Psoas muscle (tissue), 8 donors: ENCODE results near the gene HSPA14. TPM values are rescaled to one million over a fixed set of nuclear protein-coding genes. Genes with fewer than 3 reads are reported as not detected.

Source experiments
- ATAC-seq, 4 donors: fragments of 200-7000 bp; cut with Tn5 transposase; one replicate each; pipeline ENCODE4 v1.9.1; 2020; ENCODE audit warnings: moderate library complexity in 3 of 4, mild to moderate bottlenecking in 2 of 4
- DNase-seq, 2 donors: peaks; one replicate each; pipeline ENCODE4 v3.0.0-alpha.2; 2020
- H3K27ac ChIP-seq: fragments of 200-600 bp; one replicate; pipeline ENCODE4 v1.8.0; 2022
- H3K27me3 ChIP-seq, 3 donors: fragments of 200-600 bp in 1 of 3; one replicate each; pipeline versions ENCODE4 v1.6.1 to v1.8.0; 2013 to 2022; ENCODE audit warnings: low read length in 2 of 3, mild to moderate bottlenecking in 2 of 3, moderate library complexity in 1 of 3; ENCODE audit not compliant: insufficient read depth in 3 of 3
- H3K36me3 ChIP-seq, 2 donors: fragments of 200-600 bp in 1 of 2; one replicate each; pipeline versions ENCODE4 v1.6.1 to v1.8.0; 2013 to 2022; ENCODE audit warnings: low read depth in 1 of 2, mild to moderate bottlenecking in 1 of 2, moderate library complexity in 1 of 2; ENCODE audit not compliant: insufficient read depth in 1 of 2
- H3K4me1 ChIP-seq: fragments of 200-600 bp; one replicate; pipeline ENCODE4 v1.8.0; 2022
- H3K4me3 ChIP-seq: fragments of 200-600 bp; one replicate; pipeline ENCODE4 v1.8.0; 2022; ENCODE audit warnings: mild to moderate bottlenecking
- H3K9me3 ChIP-seq: fragments of 200-600 bp; one replicate; pipeline ENCODE4 v1.8.0; 2022
- whole genome bisulfite sequencing, 3 donors: extraction: QIAGEN DNeasy Blood & Tissue Kit; methylation state at CpG; one replicate each; pipeline versions ENCODE4 v1.1.6 to v1.1.7; 2013; 5-methylcytosine and 5-hydroxymethylcytosine counted together
- intact Hi-C, 2 donors: fragments of 100-400 bp; cut with DNase I; formaldehyde crosslinking; loops; one replicate each; pipeline versions ENCODE4 v1.11.0 to v1.14.2; 2022
- long read RNA-seq, 2 donors: library from polyadenylated mRNA; unstranded; transcript quantifications; one replicate each; pipeline ENCODE4 v2.0.0, GENCODE V29; 2021
- polyA plus RNA-seq, 3 donors: library from polyadenylated mRNA; stranded (reverse); fragments of 200-250 nt; gene quantifications; one replicate each; pipeline ENCODE4 v1.2.3, GENCODE V29; 2013
- total RNA-seq, 4 donors: library from RNA; stranded (reverse); fragmentation: NEBNext Ultra II Directional in 2 of 4; extraction: Animal tissue kit (Norgen Biotek cat#: 25700) in 2 of 4; gene quantifications; one replicate each; pipeline versions ENCODE4 v1.2.1 to v1.2.4, GENCODE V29; 2021 to 2023
- TF ChIP-seq, protein P1 (sequence below): fragments of 200-600 bp; IDR thresholded peaks from one replicate; pipeline ENCODE4 v1.8.0; 2022; ENCODE audit warnings: antibody characterized with exemption
- donor health status: healthy with polysubstance abuse.
- donor health status: DM: no; HTN: no; CAD: no; lungs with moderate emphysema.
- donor health status: Bipolar disorder and iron deficiency.
- donor health status: healthy.
- donor health status: DM: yes; HTN: yes; CAD: no.
- donor health status: DM: no; HTN: no; CAD: no.
- donor health status: DM: no; HTN: no; CAD: no.
- donor health status: DM: yes; HTN: yes; CAD: no.

Gene HSPA14
- 10 to 100 TPM in 3 of 4 donors, 1 to 10 TPM in 1; 5.5 to 20.8 (median 14.0) TPM for total RNA-seq
- 10 to 100 TPM; 11.9 to 29.8 (median 15.4) TPM for polyA plus RNA-seq
- long read RNA-seq, donor 1, transcript HSPA14-201 (14 exons, 1,904 nt): major isoform, 20 of 26 reads
- long read RNA-seq, donor 1, partial matches to known transcripts: 5 of 26 reads
- long read RNA-seq, donor 1, other reads (novel, unspliced or antisense): 1 of 26 reads
- long read RNA-seq, donor 2, transcript HSPA14-201 (14 exons, 1,904 nt): major isoform, 60 of 75 reads
- long read RNA-seq, donor 2, partial matches to known transcripts: 8 of 75 reads
- long read RNA-seq, donor 2, other reads (novel, unspliced or antisense): 7 of 75 reads

DNA sequence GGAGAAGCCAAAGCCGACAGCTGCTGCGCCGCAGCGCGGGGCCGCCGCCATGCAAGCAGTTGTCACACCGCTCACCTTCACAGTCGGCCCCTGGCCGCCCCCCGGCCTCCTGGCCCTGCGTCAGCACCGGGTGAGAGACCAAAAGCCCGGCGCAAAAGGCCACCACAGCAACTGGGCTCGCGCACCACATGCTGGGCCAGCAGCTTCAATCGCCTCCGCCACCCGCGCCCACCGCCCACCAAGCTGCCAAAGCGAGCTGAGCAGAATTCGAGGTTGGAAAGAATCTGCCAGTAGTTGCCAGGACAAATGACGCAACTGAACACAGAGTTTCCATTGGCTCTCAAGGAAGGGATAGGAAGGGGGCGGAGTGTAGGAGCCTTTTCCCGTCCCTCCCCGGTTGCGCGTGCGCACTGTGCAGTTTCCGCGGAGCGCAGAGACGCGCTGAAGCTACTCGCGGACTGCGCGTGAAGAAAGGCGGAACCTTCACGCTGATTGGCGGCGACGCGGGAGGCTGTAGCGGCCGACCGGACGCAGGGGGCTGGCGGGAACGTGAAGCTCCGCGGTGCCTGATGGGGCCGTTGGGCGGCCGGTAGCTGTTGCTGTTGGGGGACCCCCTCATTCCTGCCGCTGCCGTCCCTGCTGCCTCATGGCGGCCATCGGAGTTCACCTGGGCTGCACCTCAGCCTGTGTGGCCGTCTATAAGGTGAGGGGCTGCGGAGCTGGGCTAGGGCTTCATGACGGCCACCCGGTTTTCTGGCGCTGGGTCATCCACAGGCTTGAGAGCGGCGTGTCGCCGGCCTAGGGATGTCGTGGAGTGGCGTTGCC lies at the start of gene HSPA14, which contains the start of the genes CDNF and MSANTD7:
Gene HSPA14, plus strand, starts transcription at position 550 of the 825 bp plus-strand sequence. Its CDS starts 97 bp downstream, at position 647.
Gene CDNF, minus strand, starts transcription at position 281 of the 825 bp plus-strand sequence. Its CDS starts 91 bp downstream, at position 190.
Gene MSANTD7, plus strand, starts transcription at position 550 of the 825 bp plus-strand sequence. CDS start 3,979 bp downstream, outside the sequence.
- Histone ChIP-seq H3K9me3 (no peaks in the 10 kb centered on the region), H3K27me3 (no peaks in the 10 kb centered on the region), H3K4me3 (peak within 1 kb of the TSS; percentile 79), H3K4me1 (peaks cover 18% of the 10 kb centered on the region), H3K27ac (peak within 1 kb of the TSS; percentile 97), H3K36me3 (peaks cover 11 to 48% of the 10 kb centered on the region in 2 donors)
- 0 to 1% (median 0%) methylated on average over 72 of the region's 72 CpGs for WGBS, 3 donors
- DNase-seq (peak; percentile 99 to 100), ATAC-seq (peak; percentile 95 to 98 (median 96))
- TF ChIP-seq, protein P1, sequence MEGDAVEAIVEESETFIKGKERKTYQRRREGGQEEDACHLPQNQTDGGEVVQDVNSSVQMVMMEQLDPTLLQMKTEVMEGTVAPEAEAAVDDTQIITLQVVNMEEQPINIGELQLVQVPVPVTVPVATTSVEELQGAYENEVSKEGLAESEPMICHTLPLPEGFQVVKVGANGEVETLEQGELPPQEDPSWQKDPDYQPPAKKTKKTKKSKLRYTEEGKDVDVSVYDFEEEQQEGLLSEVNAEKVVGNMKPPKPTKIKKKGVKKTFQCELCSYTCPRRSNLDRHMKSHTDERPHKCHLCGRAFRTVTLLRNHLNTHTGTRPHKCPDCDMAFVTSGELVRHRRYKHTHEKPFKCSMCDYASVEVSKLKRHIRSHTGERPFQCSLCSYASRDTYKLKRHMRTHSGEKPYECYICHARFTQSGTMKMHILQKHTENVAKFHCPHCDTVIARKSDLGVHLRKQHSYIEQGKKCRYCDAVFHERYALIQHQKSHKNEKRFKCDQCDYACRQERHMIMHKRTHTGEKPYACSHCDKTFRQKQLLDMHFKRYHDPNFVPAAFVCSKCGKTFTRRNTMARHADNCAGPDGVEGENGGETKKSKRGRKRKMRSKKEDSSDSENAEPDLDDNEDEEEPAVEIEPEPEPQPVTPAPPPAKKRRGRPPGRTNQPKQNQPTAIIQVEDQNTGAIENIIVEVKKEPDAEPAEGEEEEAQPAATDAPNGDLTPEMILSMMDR: no peak
- intact Hi-C loops: loop anchor here (1.0 to 10.0 kb wide), 6 partner anchors 39 to 329 kb away; partner anchors contain the start of genes NMT2 (in 2 of the 2), MEIG1 (in 1 of the 2) and SUV39H2 (in 1 of the 2)

GRCh38 chr10:14798636-14799035 lies 39.5 kb upstream of the HSPA14 start:
- 29 to 44% (median 33%) methylated on average over 5 of the region's 5 CpGs for WGBS, 3 donors
- no peaks in the 10 kb centered on the region for H3K9me3 ChIP-seq
- H3K36me3 ChIP-seq: no peaks in the 10 kb centered on the region
- H3K4me3 ChIP-seq: no peak overlapping the region
- no peaks in the 10 kb centered on the region for H3K4me1 ChIP-seq
- DNase-seq (no peak), ATAC-seq (no peak)
- TF ChIP-seq, protein P1: no peak
- intact Hi-C loops: no loop called here
- no peaks in the 10 kb centered on the region for H3K27me3 ChIP-seq
- H3K27ac ChIP-seq: no peak overlapping the region

DNA sequence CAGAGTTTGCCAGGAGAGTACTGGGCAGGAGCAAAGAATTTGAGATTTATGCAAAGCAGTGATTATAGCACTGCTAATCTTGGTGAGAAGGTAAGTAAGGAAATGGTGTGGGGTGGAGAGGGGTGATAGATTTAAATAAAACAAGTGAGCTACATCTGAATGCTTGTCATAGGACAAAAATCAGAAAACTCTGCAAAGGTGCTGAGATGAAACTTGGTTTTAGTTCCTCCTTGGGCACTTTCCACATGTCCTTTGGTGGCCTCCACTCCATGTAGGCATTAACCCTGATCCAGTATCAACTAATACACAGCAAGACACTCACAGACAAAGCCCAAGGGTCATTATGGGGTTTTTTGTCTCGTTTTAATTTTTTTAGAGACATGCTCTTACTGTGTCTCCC lies 37.7 kb upstream of the HSPA14 start:
- H3K27ac ChIP-seq: no peak overlapping the region
- H3K4me1 ChIP-seq: no peaks in the 10 kb centered on the region
- no peak for ATAC-seq
- H3K9me3 ChIP-seq: no peaks in the 10 kb centered on the region
- WGBS, 3 donors: 38 to 53% (median 50%) methylated on average over 1 of the region's 1 CpG
- H3K27me3 ChIP-seq: peaks cover 0 to 2% (median 0%) of the 10 kb centered on the region in 3 donors
- no peak for DNase-seq
- H3K4me3 ChIP-seq: no peak overlapping the region
- no peaks in the 10 kb centered on the region for H3K36me3 ChIP-seq
- intact Hi-C loops: no loop called here
- TF ChIP-seq, protein P1: no peak

DNA sequence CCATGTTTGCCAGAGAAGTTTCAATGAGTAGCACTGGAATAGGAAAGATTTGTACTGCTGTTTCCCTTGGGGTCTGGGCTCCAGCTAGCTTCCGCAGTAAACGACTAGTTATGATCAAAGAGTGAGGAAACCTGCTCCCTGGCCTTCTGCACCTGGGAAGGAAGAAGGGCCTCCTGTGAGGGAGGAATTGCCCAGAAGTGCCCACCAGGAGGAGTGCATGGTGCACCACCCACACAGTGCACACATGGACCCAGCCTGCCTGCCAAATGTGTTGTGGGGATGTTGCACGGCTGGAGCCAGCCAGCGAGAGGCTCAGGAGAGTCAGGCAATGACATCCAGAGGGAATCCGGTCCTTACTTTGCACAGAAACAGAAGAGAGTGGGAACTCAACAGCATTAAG lies 36.4 kb upstream of the HSPA14 start:
- no peak for DNase-seq
- no peak overlapping the region for H3K4me3 ChIP-seq
- intact Hi-C loops: no loop called here
- TF ChIP-seq, protein P1: no peak
- H3K4me1 ChIP-seq: no peaks in the 10 kb centered on the region
- no peaks in the 10 kb centered on the region for H3K9me3 ChIP-seq
- no peak overlapping the region for H3K27ac ChIP-seq
- H3K27me3 ChIP-seq: peaks cover 0 to 2% (median 0%) of the 10 kb centered on the region in 3 donors
- whole genome bisulfite sequencing, 3 donors: 25 to 39% (median 31%) methylated on average over 5 of the region's 5 CpGs
- H3K36me3 ChIP-seq: no peaks in the 10 kb centered on the region
- ATAC-seq: no peak
